CD14-positive monocyte (primary cell): ENCODE measurements around the gene FOXQ1. TPM values are rescaled to one million over a fixed set of nuclear protein-coding genes. Genes with fewer than 3 reads are reported as not detected.

ENCODE experiments used
- DNase-seq, 3 donors: peaks; one replicate each; pipeline ENCODE4 v3.0.0-alpha.2; 2011 to 2022
- H2AFZ ChIP-seq: 2 replicates; pipeline ENCODE4 v1.6.0; 2012; ENCODE audit warnings: mild to moderate bottlenecking, low read depth, low read length, inconsistent platforms; ENCODE audit not compliant: insufficient read depth, poor library complexity, severe bottlenecking
- H3K27ac ChIP-seq, 2 donors: 1 replicate in 1 of 2; 2 replicates in 1 of 2; pipeline ENCODE4 v1.5.1; 2012 to 2013; ENCODE audit warnings: low read length in 2 of 2, control low read depth in 1 of 2, inconsistent platforms in 1 of 2, low read depth in 1 of 2, mild to moderate bottlenecking in 1 of 2
- H3K27me3 ChIP-seq, 2 donors: one replicate each; pipeline versions ENCODE4 v1.6.0 to v1.6.1; 2011 to 2013; ENCODE audit warnings: low read length in 2 of 2; ENCODE audit not compliant: control insufficient read depth in 2 of 2, insufficient read depth in 2 of 2
- H3K36me3 ChIP-seq, 2 donors: replicated peaks in 1 of 2; 1 replicate in 1 of 2; 2 replicates in 1 of 2; pipeline versions ENCODE4 v1.5.1 to v1.6.1; 2012 to 2013; ENCODE audit warnings: low read length in 2 of 2, control low read depth in 1 of 2, inconsistent platforms in 1 of 2, mild to moderate bottlenecking in 1 of 2; ENCODE audit not compliant: insufficient read depth in 2 of 2, control insufficient read depth in 1 of 2
- H3K4me1 ChIP-seq, 2 donors: 1 replicate in 1 of 2; 2 replicates in 1 of 2; pipeline versions ENCODE4 v1.5.1 to v1.6.1; 2012 to 2013; ENCODE audit warnings: low read length in 2 of 2, control low read depth in 1 of 2, inconsistent platforms in 1 of 2, mild to moderate bottlenecking in 1 of 2, moderate library complexity in 1 of 2; ENCODE audit not compliant: insufficient read depth in 2 of 2, control insufficient read depth in 1 of 2
- H3K4me2 ChIP-seq: replicated peaks from 2 replicates; pipeline ENCODE3; 2012; ENCODE audit warnings: low read length, moderate library complexity, mild to moderate bottlenecking; ENCODE audit not compliant: poor library complexity, severe bottlenecking; ENCODE audit errors: extremely low read depth
- H3K4me3 ChIP-seq, 3 experiments: fragments of 200-600 bp in 1 of 3; sonication (generic) in 1 of 3; replicated peaks in 1 of 3; 1 replicate in 2 of 3; 2 replicates in 1 of 3; pipeline ENCODE4 v1.5.1; 2011 to 2013; ENCODE audit warnings: low read length in 3 of 3, mild to moderate bottlenecking in 3 of 3, control low read depth in 2 of 3, low read depth in 2 of 3, inconsistent platforms in 1 of 3, moderate library complexity in 1 of 3
- H3K79me2 ChIP-seq: 2 replicates; pipeline ENCODE4 v1.6.0; 2012; ENCODE audit warnings: mild to moderate bottlenecking, control low read depth, inconsistent platforms, low read length, moderate library complexity; ENCODE audit not compliant: insufficient read depth
- H3K9ac ChIP-seq: 2 replicates; pipeline ENCODE4 v1.6.0; 2017; ENCODE audit warnings: low read length, mild to moderate bottlenecking; ENCODE audit not compliant: insufficient read depth, poor library complexity, severe bottlenecking
- H3K9me3 ChIP-seq, 2 donors: replicated peaks in 1 of 2; 1 replicate in 1 of 2; 2 replicates in 1 of 2; pipeline versions ENCODE4 v1.5.1 to v1.6.1; 2012 to 2013; ENCODE audit warnings: low read length in 2 of 2, control low read depth in 1 of 2; ENCODE audit not compliant: control insufficient read depth in 1 of 2, insufficient read depth in 1 of 2
- H4K20me1 ChIP-seq: 2 replicates; pipeline ENCODE4 v1.6.0; 2012; ENCODE audit warnings: mild to moderate bottlenecking, low read length, control low read depth, moderate library complexity; ENCODE audit not compliant: insufficient read depth
- H3K27ac Mint-ChIP-seq, 7 donors: one replicate each; pipeline ENCODE4 v1.8.0; 2020; ENCODE audit warnings: mild to moderate bottlenecking in 7 of 7, mixed read lengths in 7 of 7, moderate library complexity in 6 of 7, inconsistent platforms in 2 of 7
- H3K27me3 Mint-ChIP-seq, 3 donors: one replicate each; pipeline ENCODE4 v1.8.0; 2021 to 2022; ENCODE audit warnings: low read depth in 3 of 3, mild to moderate bottlenecking in 3 of 3, mixed read lengths in 3 of 3, moderate library complexity in 3 of 3, inconsistent platforms in 1 of 3
- H3K36me3 Mint-ChIP-seq, 2 donors: one replicate each; pipeline ENCODE4 v1.8.0; 2020; ENCODE audit warnings: mixed read lengths in 2 of 2, inconsistent platforms in 1 of 2, mild to moderate bottlenecking in 1 of 2
- H3K4me1 Mint-ChIP-seq: one replicate; pipeline ENCODE4 v1.8.0; 2020; ENCODE audit warnings: mild to moderate bottlenecking, mixed read lengths
- H3K4me3 Mint-ChIP-seq, 2 donors: one replicate each; pipeline ENCODE4 v1.8.0; 2020; ENCODE audit warnings: mild to moderate bottlenecking in 2 of 2, mixed read lengths in 2 of 2, moderate library complexity in 1 of 2
- H3K9me3 Mint-ChIP-seq, 7 donors: one replicate each; pipeline ENCODE4 v1.8.0; 2020 to 2022; ENCODE audit warnings: mixed read lengths in 7 of 7, mild to moderate bottlenecking in 6 of 7, moderate library complexity in 6 of 7, inconsistent platforms in 2 of 7
- CTCF ChIP-seq: fragments of 200-600 bp; IDR thresholded peaks from one replicate; pipeline ENCODE4 v1.8.0; 2022; ENCODE audit warnings: antibody characterized with exemption, mild to moderate bottlenecking
- WGBS: methylation state at CpG from one replicate; pipeline ENCODE4 v1.1.5; 2013; ENCODE audit warnings: missing lambda C conversion rate; ENCODE audit not compliant: insufficient coverage; 5-methylcytosine and 5-hydroxymethylcytosine counted together
- intact Hi-C, 2 donors: fragments of 100-400 bp; cut with micrococcal nuclease; formaldehyde crosslinking; loops; one replicate each; pipeline versions ENCODE4 v1.15.0 to v1.15.1; 2023
- polyA plus RNA-seq, 3 donors: library from polyadenylated mRNA; depleted of rRNA in 1 of 3; unstranded in 2 of 3; stranded (reverse) in 1 of 3; fragments of 300-500 nt in 2 of 3; fragments of >200 nt in 1 of 3; fragmentation: Illumina TruSeq in 2 of 3; gene quantifications; 1 replicate in 2 of 3; 2 replicates in 1 of 3; pipeline ENCODE4 v1.2.3, GENCODE V29; 2012 to 2021

Gene FOXQ1
- polyA plus RNA-seq, 3 donors: 0.11 TPM; not detected in 2

GRCh38 chr6:1271071-1271763 lies 40.7 kb upstream of the FOXQ1 start:
- Histone ChIP-seq H4K20me1 (no peaks in the 10 kb centered on the region), H3K36me3 (no peaks in the 10 kb centered on the region), H3K27me3 (peaks cover 19 to 23% of the 10 kb centered on the region in 2 donors), H3K4me1 (no peaks in the 10 kb centered on the region), H2AFZ (no peak overlapping the region), H3K79me2 (no peaks in the 10 kb centered on the region), H3K9me3 (peaks cover 10 to 12% of the 10 kb centered on the region in 2 donors), H3K4me3 (no peak overlapping the region), H3K4me2 (no peak overlapping the region), H3K27ac (no peak overlapping the region), H3K9ac (no peak overlapping the region)
- TF ChIP-seq CTCF: no peak
- Mint-ChIP-seq H3K36me3 (no peaks in the 10 kb centered on the region), H3K27ac (no peak overlapping the region), H3K4me1 (no peaks in the 10 kb centered on the region), H3K9me3 (peaks cover 10 to 20% (median 16%) of the 10 kb centered on the region in 7 donors), H3K4me3 (no peak overlapping the region), H3K27me3 (peaks cover 8 to 28% (median 22%) of the 10 kb centered on the region in 3 donors)
- DNase-seq: no peak
- WGBS: 93% methylated on average over 7 of the region's 11 CpGs
- intact Hi-C loops: no loop called here

- Histone ChIP-seq H2AFZ (no peak overlapping the region), H3K36me3 (no peaks in the 10 kb centered on the region), H3K27me3 (peaks cover 33 to 44% of the 10 kb centered on the region in 2 donors), H3K4me2 (no peak overlapping the region), H3K4me3 (no peak overlapping the region), H3K4me1 (no peaks in the 10 kb centered on the region), H3K9me3 (peaks cover under 1 to 3% of the 10 kb centered on the region in 2 donors), H3K9ac (no peak overlapping the region), H4K20me1 (no peaks in the 10 kb centered on the region), H3K79me2 (no peaks in the 10 kb centered on the region), H3K27ac (no peak overlapping the region)
- Mint-ChIP-seq H3K4me1 (no peaks in the 10 kb centered on the region), H3K4me3 (peak overlapping the region in 1 of 2 donors; percentile 40), H3K9me3 (peaks cover 4 to 17% (median 10%) of the 10 kb centered on the region in 7 donors), H3K27ac (no peak overlapping the region), H3K36me3 (no peaks in the 10 kb centered on the region), H3K27me3 (peaks cover 38 to 61% (median 41%) of the 10 kb centered on the region in 3 donors)
- TF ChIP-seq CTCF: no peak
- WGBS: no CpG with 5 or more reads among the region's 5 CpGs
- intact Hi-C loops: no loop called here
- no peak for DNase-seq
These were observed 33.7 kb upstream of the FOXQ1 start for GRCh38 chr6:1278061-1278720.
